SIG-M5 treated with dmso at 0.1 percent for 504 hours (cell line): Measurements from ENCODE around the gene B3GNT8.
"Not testable (repeated sequence)": the region's sequence is repeated elsewhere in the genome, so short reads cannot be mapped to it uniquely, and the experiment has no call there.

Experiments
- DNase-seq: peaks from one replicate; lab custom pipeline; 2025; ENCODE audit not compliant: unreplicated experiment; lab: John Stamatoyannopoulos, UW

B3GNT8 gene

GRCh38 chr19:41437944-41438574 is 10.9 kb upstream of the B3GNT8 start:
- DNase-seq, result no peak

GRCh38 chr19:41436674-41436951 is 9.4 kb upstream of the B3GNT8 start:
- no peak for DNase-seq

- no peak for DNase-seq
Observed at GRCh38 chr19:41435936-41436673, 8.9 kb upstream of the B3GNT8 start.

GRCh38 chr19:41435376-41435775 is 8.2 kb upstream of the B3GNT8 start:
- not testable (repeated sequence) for DNase-seq

GRCh38 chr19:41434450-41434849 is 7.3 kb upstream of the B3GNT8 start:
- no peak for DNase-seq

GRCh38 chr19:41433171-41433570 is 6.0 kb upstream of the B3GNT8 start:
- no peak for DNase-seq

- DNase-seq, result peak; percentile 63
Observed at GRCh38 chr19:41431426-41432386, 4.5 kb upstream of the B3GNT8 start.

- no peak for DNase-seq
Observed at GRCh38 chr19:41430922-41431321, 3.7 kb upstream of the B3GNT8 start.

GRCh38 chr19:41428481-41428859 is 1.3 kb upstream of the B3GNT8 start:
- no peak for DNase-seq

- DNase-seq, result peak; percentile 61
Observed at GRCh38 chr19:41427647-41428480, 690 bp upstream of the B3GNT8 start.

- DNase-seq, result no peak
Observed at GRCh38 chr19:41426116-41426841, 895 bp downstream of the B3GNT8 start.

- DNase-seq, result no peak
Observed at GRCh38 chr19:41425174-41426115, 1.7 kb downstream of the B3GNT8 start.

GRCh38 chr19:41424335-41425173 is 2.6 kb downstream of the B3GNT8 start:
- DNase-seq, result peak; percentile 33

GRCh38 chr19:41422955-41423354 is 4.2 kb downstream of the B3GNT8 start:
- DNase-seq, result no peak

GRCh38 chr19:41422456-41422855 is 4.7 kb downstream of the B3GNT8 start:
- DNase-seq, result no peak

- no peak for DNase-seq
Observed at GRCh38 chr19:41421973-41422372, 5.2 kb downstream of the B3GNT8 start.

GRCh38 chr19:41421314-41421713 is 5.9 kb downstream of the B3GNT8 start:
- DNase-seq, result no peak
